ENCODE data around the gene ACTR8.
"Not testable (repeated sequence)": the region's sequence is repeated elsewhere in the genome, so short reads cannot be mapped to it uniquely, and the experiment has no call there.

ACTR8 gene

GRCh38 chr3:53881691-53882593 is at the start of gene ACTR8:
TSS of gene ACTR8 (minus strand) at chr3:53882152. CDS start at chr3:53882101, 51 bp downstream.
- peak; percentile 82 for DNase-seq

GRCh38 chr3:53927208-53927872 is 45.4 kb upstream of the ACTR8 start:
- not testable (repeated sequence) for DNase-seq

GRCh38 chr3:53921296-53921695 is 39.3 kb upstream of the ACTR8 start:
- no peak for DNase-seq

GRCh38 chr3:53919741-53920140 is 37.8 kb upstream of the ACTR8 start:
- no peak for DNase-seq

GRCh38 chr3:53913401-53913800 is 31.4 kb upstream of the ACTR8 start:
- no peak for DNase-seq

GRCh38 chr3:53902711-53903110 is 20.8 kb upstream of the ACTR8 start:
- DNase-seq, result no peak

- DNase-seq, result no peak
Measured at GRCh38 chr3:53902067-53902466, 20.1 kb upstream of the ACTR8 start.

GRCh38 chr3:53900666-53901331 is 18.8 kb upstream of the ACTR8 start:
- no peak for DNase-seq

GRCh38 chr3:53899750-53900149 is 17.8 kb upstream of the ACTR8 start:
- no peak for DNase-seq

GRCh38 chr3:53892286-53892637 is 10.3 kb upstream of the ACTR8 start:
- DNase-seq, result no peak

GRCh38 chr3:53891497-53892285 is 9.7 kb upstream of the ACTR8 start, which contains the start of gene SELENOK:
TSS of gene SELENOK (minus strand) at chr3:53891859.
- peak; percentile 95 for DNase-seq

- peak; percentile 62 for DNase-seq
Measured at GRCh38 chr3:53890726-53891475, 8.9 kb upstream of the ACTR8 start.

GRCh38 chr3:53888232-53888631 is 6.3 kb upstream of the ACTR8 start:
- DNase-seq, result no peak

- DNase-seq, result no peak
Measured at GRCh38 chr3:53887446-53887845, 5.5 kb upstream of the ACTR8 start.

- no peak for DNase-seq
Measured at GRCh38 chr3:53885239-53885638, 3.3 kb upstream of the ACTR8 start.

- DNase-seq, result no peak
Measured at GRCh38 chr3:53884623-53885022, 2.7 kb upstream of the ACTR8 start.

- DNase-seq, result no peak
Measured at GRCh38 chr3:53883008-53883407, 1.1 kb upstream of the ACTR8 start.

GRCh38 chr3:53880396-53881345 is 1.3 kb downstream of the ACTR8 start:
- DNase-seq, result no peak

GRCh38 chr3:53865732-53866499 is 16.0 kb downstream of the ACTR8 start:
- no peak for DNase-seq

- no peak for DNase-seq
Measured at GRCh38 chr3:53863145-53863544, 18.8 kb downstream of the ACTR8 start.

All from activated CD4-positive, alpha-beta T cell treated with anti-CD3 and anti-CD28 coated beads, Interleukin-2, amount 50 U/mL, for 1 hour (primary cell).